Activated CD4-positive, CD25-positive, alpha-beta regulatory T cell (primary cell): Measurements from ENCODE around the gene CPEB1.
"Not testable (repeated sequence)": the region's sequence is repeated elsewhere in the genome, so short reads cannot be mapped to it uniquely, and the experiment has no call there.

Experiments used
- DNase-seq, 4 experiments: peaks; one replicate each; lab custom pipeline; 2025; lab: John Stamatoyannopoulos, UW

The CPEB1 gene

DNA sequence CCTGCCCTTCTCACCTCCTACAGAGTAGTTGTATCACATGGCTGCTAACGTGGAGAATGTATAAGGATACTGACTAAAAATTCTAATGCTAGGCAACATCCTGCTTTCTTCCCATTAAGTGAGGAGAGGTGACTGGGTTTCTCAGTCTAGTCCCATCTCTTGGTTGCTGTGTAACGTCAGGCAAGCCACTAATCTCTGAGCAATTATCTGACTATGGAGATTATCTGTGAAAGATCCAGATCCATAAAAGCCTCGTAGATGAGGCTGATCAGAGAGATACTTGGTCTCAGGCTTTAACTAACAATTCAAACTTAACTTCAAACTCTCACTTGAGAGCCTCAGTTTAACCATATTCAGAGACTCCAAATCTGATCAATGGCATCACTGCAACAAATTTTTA is 102.2 kb downstream of the CPEB1 start:
- no peak for DNase-seq

DNA sequence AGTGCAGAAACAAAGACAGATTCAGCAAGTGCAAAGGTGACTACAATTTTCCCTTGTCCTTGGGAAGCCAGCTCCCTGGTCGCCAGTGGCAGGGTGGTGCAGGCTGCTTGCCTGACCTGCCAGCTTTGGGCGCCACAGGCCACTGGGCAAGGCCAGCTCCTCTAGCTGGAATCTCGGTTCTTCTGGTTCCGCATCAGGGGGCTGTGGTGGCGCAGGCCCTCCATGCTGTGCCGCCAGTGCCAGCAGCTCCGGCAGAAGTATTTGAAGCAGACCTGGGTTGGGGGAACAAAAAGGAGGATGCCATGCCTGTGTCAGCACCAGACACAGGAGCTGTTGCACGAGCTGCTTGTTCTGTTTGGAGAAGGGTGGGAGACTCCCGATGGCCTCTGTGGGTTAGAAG is 102.7 kb downstream of the CPEB1 start:
- no peak for DNase-seq

DNA sequence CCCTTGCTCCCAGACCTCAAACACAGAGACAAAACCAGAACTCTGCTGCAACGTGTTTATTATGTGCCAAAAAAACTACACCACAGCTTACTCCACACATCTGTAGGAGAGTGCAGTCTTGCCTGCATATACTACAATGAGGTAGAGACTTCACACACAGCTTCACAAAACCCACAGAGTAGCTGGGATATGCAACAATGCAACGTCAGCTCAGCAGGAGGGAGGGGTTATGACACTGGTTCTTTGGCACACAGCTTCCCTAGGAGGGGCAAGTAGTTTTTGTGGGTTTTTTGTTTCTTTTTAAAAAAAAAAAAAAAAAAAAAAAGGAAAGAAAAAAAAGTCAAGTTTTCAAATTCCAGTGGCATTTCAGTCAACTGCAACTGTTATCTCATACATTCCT is 104.0 kb downstream of the CPEB1 start:
- DNase-seq: no peak

DNA sequence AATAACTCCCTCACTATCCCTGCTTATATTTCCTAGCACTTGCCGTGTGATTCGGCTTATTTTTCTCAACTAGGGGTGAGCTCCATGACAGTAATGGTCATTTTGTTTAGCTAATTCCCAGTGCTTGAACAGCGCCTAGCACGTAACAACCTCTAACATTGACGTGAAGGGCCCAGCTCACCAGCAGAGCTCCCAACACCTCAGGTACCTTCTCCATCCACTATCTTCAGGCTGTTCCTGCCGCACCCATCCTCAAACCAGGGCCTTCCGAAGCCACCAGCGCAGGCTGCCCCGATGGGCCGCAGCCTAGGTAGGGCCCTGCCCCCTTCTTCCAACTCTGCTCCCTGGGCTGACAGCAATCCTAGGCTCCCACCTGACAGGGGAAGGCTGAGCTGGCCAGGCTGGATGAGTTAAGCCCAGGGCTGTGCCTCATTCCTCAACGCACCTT is 106.2 kb downstream of the CPEB1 start:
- no peak for DNase-seq

DNA sequence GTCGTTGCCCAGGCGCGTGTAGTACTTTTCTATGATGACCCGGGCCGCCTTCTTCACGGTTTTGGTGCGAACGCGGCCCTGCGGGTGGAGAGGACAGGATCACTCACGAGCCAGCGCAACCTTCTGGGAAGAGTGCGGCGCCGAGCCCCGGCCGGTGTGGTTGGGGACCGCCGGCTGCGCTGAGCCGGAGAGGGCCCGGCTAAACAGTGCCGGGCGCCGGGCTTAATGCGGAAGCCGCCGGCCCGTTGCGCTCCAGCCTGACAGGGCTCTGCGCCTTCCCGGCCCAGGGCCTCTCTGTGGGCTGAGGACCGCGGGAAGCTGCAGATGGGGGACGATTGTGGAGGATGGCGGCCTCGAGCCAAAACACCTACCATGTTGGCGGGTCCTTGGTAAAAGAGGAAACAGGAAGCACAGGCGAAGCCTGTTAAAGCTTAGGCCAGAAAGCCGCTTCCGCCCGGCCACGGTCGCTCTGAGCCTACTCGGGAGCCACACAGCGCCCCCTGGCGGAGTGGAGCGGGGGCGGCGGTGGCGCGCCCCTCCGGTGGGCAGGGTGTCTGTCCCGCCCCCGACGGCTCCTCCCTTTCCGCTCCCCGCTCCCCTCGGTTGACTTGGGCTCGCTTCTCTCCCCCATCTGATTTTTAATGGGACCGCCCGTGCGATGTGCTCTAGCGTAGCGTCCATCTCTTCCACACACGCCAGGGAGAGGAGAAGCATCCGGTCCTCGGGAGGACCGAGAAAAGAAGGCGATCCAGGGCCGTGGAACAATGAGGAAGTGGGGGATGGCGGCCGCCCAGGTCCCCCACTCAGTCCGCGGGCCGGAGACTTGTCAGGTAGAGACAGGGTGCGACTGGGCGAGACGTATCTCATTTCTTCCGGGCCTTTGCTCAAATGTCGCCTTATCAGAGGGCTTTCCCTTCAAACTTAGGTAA is 106.8 kb downstream of the CPEB1 start, which contains the start of gene RPS17:
RPS17 (minus strand) TSS at position 403 of the 929 bp plus-strand sequence; CDS start at position 374, 29 bp downstream.
- DNase-seq: no peak

DNA sequence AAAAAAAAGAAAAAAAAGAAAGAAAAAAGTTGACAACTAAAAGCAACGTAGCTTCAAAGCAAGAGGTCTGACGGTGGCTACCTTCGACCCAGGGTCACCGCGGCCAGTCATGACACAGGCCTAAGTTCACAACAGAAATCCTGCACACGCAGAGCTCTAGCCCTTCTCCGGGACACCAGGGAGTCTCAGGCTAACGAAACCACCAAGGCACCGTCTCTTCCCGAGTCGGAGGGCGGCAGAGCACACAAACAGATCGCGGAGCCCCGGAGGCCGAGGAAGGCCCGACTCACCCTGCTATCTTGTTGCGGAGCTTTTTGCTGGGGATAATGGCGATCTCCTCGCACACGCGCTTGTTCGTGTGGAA is 107.5 kb downstream of the CPEB1 start:
- no peak for DNase-seq

DNA sequence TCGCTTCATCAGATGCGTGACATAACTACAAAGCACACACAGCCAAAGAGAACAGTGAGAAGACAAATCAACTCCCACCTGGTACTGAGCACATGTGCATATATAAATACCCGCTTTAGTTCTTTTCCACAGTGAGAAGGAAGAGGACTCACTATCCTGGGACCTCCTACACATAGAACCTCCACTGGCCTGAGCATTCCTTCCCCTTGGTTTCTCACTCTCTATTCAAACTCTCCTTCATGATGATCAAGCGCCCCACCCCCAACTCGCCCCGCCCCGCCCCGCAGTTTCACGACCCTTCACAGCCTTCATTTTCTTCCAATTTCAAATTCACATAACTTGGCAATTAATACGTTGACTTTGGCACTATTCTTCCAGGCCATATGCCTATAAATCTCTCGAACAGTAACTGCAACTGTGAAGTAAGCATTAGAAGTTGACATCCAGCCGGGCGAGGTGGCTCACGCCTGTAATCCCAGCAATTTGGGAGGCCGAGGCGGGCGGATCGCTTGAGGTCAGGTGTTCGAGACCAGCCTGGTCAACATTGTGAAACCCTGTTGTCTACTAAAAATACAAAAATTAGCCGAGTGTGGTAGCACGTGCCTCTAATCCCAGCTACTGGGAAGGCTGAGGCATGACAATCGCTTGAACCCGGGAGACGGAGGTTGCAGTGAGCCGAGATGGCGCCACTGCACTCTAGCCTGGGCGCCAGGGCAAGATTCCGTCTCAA is 108.0 kb downstream of the CPEB1 start:
- no peak for DNase-seq

DNA sequence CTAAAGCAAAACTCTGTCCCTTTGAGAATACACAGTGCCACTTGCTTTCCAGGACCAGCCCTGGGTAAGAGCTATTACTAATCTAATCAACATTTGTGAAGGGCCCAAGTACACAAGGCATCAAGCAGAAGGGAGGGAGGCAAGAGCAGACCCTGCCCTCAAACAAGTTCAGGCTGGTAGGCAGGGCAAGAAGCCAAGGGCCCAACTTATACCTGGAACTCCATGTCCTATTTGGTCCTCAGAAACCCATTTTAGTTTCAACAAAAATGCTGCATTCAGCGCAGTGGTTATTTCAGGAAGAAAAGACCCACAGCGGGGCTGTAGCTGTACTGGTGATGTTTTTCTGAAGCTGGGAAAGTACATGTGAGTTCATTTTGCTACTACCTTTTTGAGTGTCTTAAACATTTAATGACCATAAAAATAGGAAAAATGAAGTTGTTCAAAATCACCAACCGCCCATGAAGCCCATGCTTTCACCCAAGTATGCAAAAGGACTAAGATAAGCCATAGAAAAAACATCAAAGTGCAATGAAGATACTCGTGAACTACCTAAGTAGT is 109.7 kb downstream of the CPEB1 start:
- DNase-seq: no peak

DNA sequence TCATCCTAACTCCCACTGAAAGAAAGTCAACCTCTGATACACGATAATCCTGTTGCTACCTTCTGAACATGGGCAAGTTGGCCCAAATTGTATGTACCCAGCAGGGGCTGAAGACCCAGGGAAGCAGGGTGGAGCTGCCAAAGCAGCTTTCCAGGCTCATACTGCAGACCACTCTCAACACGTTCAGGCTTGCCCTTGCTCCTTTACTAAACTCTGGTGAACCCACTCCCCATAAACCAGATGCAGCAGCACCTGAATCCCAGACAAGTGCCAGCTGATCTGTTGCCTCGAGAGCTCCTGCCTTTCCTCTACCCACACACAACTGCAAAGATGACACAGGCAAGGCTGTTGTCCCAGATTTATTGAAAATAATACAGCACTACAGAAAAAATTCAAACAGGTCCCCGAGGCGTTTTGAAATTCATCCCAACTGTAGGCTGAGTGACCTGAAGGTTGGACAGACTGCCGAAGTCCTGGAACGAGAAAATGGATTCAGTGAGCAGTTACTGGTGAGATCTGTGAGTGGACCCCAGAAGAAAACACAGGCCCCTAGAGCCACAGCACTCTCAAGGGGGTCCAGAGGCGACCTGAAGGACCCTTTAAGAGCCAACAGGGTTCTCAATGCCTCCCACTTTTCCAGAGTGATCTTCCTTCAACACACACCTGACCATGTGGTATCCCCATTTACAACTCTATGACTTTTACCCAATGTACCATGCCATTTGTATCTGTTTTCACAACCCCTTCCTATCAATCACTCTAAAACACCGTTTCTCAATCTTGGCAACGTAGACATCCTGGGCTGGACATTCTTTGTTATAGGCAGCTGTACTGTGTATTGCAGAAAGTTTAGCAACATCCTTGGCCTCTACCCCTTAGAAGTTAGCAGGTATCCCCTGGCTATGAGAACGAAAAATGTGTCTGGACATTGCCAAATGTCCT is 110.5 kb downstream of the CPEB1 start:
- no peak for DNase-seq

DNA sequence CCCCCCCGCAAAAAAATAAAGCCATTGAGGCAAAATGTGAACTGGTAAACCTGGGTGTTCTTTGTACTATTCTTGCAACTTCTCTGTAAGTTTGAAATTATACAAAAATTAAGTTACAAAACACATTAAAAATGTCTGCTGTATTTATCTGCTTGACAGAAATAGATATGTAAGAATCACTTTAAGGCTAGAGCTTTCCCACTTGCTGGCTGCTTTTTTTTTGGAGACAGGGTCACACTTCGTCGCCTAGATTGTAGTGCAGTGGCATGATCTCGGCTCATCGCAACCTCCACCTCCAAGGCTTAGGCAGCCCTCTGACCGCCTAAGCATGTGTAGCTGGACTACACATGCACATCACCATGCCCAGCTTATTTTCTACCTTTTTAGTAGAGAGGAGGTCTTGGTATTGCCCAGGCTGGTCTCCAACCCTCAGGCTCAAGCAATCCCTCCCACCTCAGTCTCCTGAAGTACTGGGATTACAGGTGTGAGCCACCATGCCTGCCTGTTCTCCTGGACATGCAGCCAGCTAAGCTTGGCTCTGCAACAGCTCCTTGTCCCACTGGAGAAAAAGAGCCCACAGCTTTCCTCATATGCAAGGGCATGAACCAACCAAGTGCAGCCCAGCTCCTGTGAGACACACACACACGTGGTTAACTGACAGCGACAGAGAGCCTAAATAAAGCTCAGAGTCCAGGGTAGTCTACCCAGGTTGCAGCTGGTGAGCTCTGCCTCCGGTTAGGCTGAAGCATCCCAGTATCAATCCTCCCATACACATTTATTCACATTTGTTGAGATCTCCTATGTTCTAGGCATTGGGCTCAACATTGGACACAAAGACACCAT is 111.4 kb downstream of the CPEB1 start:
- no peak for DNase-seq

DNA sequence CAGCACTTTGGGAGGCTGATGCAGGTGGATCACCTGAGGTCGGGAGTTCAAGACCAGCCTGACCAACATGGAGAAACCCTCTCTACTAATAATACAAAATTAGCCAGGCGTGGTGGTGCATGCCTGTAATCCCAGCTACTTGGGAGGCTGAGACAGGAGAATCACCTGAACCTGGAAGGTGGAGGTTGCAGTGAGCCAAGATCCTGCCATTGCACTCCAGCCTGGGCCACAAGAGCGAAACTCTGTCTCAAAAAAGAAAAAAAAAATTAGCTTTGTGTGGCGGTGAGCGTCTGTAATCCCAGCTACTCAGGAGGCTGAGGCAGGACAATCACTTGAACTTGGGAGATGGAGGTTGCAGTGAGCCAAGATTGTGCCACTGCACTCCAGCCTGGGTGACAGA is 112.0 kb downstream of the CPEB1 start:
- not testable (repeated sequence) for DNase-seq

DNA sequence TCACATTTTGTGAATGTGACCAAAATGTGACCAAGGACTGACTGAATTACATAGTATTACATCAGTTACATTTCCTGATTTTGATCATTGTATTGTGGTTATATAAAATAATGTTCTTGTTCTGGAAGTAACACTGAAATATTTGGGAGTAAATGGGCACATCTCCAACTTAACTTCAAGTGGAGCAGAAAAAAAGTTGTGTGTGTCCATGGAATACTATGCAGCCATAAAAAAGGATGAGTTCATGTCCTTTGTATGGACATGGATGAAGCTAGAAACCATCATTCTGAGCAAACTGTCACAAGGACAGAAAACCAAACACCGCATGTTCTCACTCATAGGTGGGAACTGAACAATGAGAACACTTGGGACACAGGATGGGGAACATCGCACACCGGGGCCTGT is 112.7 kb downstream of the CPEB1 start:
- not testable (repeated sequence) for DNase-seq

DNA sequence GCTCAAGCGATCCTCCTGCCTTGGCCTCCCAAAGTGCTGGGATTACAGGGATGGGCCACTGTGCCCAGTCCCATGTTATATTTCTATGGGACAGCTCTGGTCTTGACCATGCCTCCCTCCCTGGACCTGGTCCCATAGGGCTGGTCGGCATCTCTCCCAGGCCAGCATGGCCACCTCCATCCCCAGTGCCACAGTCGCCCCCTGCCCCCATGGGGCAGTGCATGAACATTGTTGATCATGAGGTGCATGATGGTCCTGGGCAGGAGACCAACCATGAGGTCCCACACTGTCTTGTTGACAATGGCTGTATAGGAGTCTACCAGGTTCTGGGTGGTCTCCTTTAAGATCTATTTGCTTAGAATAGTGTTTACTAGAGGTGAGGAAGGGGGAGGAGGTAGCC is 113.4 kb downstream of the CPEB1 start:
- no peak for DNase-seq

DNA sequence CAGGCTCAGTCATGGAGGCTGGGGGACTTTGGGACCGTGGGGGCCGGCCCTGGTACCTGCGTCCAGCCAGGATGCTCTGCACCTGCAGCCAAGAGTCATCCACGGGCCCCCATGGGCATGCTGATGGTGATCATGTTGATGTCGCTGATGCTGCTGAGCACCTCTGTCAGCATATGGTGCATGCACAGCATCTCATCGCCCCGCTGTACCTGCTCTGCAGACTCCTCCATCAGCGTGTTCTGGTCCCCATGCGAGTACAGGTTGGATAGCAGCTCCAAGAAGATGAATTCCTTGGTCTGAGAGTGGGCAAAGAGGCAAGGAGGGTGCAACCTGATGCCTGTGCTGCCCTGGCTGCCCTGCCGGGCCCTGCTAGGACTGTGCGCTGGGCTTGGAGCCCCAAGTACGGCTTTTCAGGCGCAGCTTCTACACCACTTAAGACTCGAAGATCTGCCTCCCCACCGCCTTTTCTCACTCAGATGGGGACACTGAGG is 114.1 kb downstream of the CPEB1 start:
- no peak for DNase-seq

DNA sequence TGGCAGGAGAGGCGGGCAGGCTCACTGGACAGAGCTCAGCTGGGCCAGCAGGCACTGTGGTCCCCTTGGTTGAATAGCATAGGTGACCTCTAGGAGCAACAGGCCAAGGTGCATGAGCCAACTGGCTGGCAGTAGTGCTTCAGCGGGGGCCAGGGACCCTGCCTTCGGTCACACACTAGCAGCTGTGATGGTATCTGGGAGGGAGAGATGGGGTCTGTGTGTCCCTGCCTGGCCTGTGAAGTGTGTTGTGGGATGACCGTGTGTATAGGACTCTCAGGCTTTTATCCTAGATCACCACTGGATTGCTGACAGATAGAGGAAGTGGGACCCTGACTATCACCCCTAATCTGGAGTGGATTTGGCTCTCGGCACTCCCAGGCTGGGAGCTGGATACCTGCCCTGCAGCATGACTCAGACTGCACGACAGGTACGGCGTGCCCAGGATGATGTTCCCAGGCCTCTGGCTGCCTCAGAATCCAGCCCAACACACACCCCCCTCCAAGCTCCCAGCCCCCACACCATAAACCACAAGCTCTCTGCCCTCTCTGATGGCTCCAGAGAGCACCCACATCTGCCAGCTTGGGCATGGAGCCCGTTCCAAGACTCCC is 114.7 kb downstream of the CPEB1 start:
- DNase-seq: no peak

DNA sequence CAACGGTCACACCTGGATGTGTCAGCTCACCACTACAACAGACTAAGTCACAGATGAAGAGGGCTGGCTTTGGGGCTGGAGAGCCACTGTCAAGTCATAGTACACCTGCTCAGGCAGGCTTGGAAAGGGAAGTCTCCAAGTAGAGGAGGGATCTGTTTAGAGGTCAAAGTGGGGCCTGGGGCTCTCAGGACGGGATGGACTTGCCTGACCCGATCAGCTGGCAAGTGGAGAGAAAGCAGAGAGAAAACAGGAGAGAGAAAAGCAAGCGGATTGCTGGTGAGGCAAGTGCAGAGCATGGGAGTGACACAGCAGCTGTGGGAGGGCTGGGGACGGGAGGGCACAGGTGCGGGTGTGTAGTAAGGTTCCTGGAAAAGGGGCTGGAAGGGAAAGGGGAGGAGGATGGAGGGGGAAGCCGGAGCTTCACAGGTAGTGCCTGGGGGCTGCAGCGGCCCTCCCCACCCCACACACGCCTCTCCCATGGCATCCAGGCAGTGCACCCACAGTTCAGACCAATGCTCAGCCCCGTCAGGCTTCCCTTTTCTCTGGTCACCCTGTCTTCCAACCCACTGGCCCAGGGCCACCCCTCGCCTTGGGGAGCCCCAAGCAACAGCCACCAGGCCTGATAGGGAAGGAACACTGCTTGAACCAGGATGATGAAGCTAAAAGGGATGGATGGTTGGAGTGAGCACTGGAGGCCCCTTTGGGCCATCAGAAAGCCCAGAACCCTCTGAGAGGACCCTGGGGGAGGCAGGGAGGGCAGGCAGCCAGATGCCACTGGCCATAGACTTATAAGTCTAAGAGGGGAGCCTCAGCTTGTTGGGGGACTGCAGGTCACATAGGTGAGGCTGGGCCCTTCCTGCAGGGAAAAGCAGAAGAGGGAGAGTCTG is 115.4 kb downstream of the CPEB1 start:
- DNase-seq: no peak

DNA sequence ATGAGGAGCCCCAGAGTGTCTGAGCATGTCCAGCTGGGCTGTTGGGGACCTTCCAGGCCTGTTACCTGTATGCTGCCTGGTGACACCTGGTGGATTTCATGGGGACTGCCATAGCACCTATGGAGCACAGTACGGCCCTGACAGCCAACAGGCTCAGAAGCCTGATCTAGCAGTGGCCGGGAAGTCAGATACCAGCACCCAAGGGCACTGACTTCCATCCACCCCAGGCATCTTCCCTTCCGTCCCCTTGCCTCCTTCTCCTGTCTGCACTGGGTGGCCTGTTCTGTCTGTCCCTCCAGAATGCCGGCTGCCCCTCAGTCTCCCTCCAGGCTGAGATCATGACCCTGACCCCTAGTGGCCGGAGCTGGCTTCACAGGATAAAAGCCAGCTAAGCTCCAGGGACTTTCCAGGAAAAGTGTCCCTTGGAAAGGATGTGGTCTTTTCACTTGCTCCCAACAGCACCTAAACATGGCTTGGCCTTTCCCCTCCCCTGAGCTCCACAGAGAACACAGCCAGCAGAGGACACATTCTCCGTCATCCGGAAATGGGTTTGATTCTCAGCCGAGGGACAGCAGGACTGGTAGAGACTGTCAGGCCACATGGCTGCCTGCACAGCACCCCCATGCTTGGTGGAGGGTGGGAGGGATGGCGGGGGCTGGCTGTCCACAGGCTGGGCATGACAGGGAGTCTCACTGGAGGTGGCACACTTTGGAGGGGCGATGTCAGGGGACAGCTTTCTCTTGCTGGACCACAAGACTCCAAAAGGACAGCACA is 116.4 kb downstream of the CPEB1 start:
- DNase-seq: no peak

DNA sequence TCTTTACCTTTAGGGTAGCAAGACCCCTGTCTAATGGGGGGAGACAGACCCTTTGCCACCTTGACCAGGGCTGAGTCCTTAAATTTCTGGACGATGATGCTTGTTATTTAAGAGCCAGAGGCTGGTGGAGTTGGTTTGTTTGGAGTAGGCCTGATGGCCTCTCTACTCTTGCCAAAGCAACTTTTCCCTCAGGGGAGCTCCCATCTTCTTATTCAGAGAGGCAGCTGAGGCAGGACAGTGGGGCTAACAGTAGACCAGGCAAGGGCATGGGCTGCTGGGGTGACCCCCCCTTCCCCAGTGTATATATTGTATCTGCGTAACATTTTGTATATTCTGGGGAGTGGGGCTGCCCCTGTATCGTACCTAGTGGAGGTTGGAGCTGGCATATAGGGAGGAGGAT is 117.2 kb downstream of the CPEB1 start:
- no peak for DNase-seq
